Epithelial cell of prostate (primary cell): ENCODE results near the gene PRCC.

Experiments
- DNase-seq: peaks from one replicate; pipeline ENCODE4 v3.0.0-alpha.2; 2011; ENCODE audit warnings: low read depth, low spot score
- H3K27ac ChIP-seq: fragments of 450-650 bp; 2 replicates; pipeline ENCODE4 v1.5.1; 2017; ENCODE audit warnings: mild to moderate bottlenecking

PRCC gene

GRCh38 chr1:156743367-156744302, 23.7 kb upstream of the PRCC start:
- DNase-seq: no peak
- peak overlapping the region; percentile 76 for H3K27ac ChIP-seq

- H3K27ac ChIP-seq: peak overlapping the region; percentile 100
- DNase-seq: no peak
Measured at GRCh38 chr1:156744344-156744743, 23.0 kb upstream of the PRCC start.

GRCh38 chr1:156744786-156745419, 22.4 kb upstream of the PRCC start:
- H3K27ac ChIP-seq: peak overlapping the region; percentile 100
- DNase-seq: no peak

- H3K27ac ChIP-seq: peak overlapping the region; percentile 100
- no peak for DNase-seq
Measured at GRCh38 chr1:156745881-156746280, 21.5 kb upstream of the PRCC start.

GRCh38 chr1:156746406-156746727, 21.0 kb upstream of the PRCC start:
- H3K27ac ChIP-seq: peak overlapping the region; percentile 100
- no peak for DNase-seq

GRCh38 chr1:156746728-156747631, 20.4 kb upstream of the PRCC start:
- peak; percentile 57 for DNase-seq
- H3K27ac ChIP-seq: peak overlapping the region; percentile 100

- DNase-seq: no peak
- peak overlapping the region; percentile 100 for H3K27ac ChIP-seq
Measured at GRCh38 chr1:156747742-156748669, 19.3 kb upstream of the PRCC start.

- peak overlapping the region; percentile 100 for H3K27ac ChIP-seq
- no peak for DNase-seq
Measured at GRCh38 chr1:156748670-156749418, 18.5 kb upstream of the PRCC start.

GRCh38 chr1:156749419-156750118, 17.8 kb upstream of the PRCC start:
- no peak for DNase-seq
- H3K27ac ChIP-seq: peak overlapping the region; percentile 100

GRCh38 chr1:156750191-156750672, 17.1 kb upstream of the PRCC start:
- peak overlapping the region; percentile 100 for H3K27ac ChIP-seq
- no peak for DNase-seq

GRCh38 chr1:156750711-156751450, 16.5 kb upstream of the PRCC start:
- DNase-seq: no peak
- peak overlapping the region; percentile 100 for H3K27ac ChIP-seq

- DNase-seq: no peak
- H3K27ac ChIP-seq: peak within 1 kb of the TSS; percentile 100
Measured at GRCh38 chr1:156751451-156751756, 15.9 kb upstream of the PRCC start, which contains the start of gene HDGF. Gene HDGF (minus strand): TSS chr1:156751675. CDS start chr1:156751429, 246 bp downstream.

GRCh38 chr1:156751757-156752481, 15.4 kb upstream of the PRCC start:
- DNase-seq: peak; percentile 79
- H3K27ac ChIP-seq: peak overlapping the region; percentile 100

GRCh38 chr1:156752843-156753482, 14.4 kb upstream of the PRCC start:
- DNase-seq: no peak
- peak overlapping the region; percentile 100 for H3K27ac ChIP-seq

GRCh38 chr1:156754219-156754618, 13.1 kb upstream of the PRCC start:
- H3K27ac ChIP-seq: no peak overlapping the region
- DNase-seq: no peak

- no peak overlapping the region for H3K27ac ChIP-seq
- DNase-seq: no peak
Measured at GRCh38 chr1:156755527-156755950, 11.8 kb upstream of the PRCC start.
